CD14-positive monocyte (primary cell): ENCODE results near the gene TARS3. TPM values are rescaled to one million over a fixed set of nuclear protein-coding genes. Genes with fewer than 3 reads are reported as not detected.

ENCODE experiments used
- DNase-seq, 3 donors: peaks; one replicate each; pipeline ENCODE4 v3.0.0-alpha.2; 2011 to 2022
- H2AFZ ChIP-seq: 2 replicates; pipeline ENCODE4 v1.6.0; 2012; ENCODE audit warnings: mild to moderate bottlenecking, low read depth, low read length, inconsistent platforms; ENCODE audit not compliant: insufficient read depth, poor library complexity, severe bottlenecking
- H3K27ac ChIP-seq, 2 donors: 1 replicate in 1 of 2; 2 replicates in 1 of 2; pipeline ENCODE4 v1.5.1; 2012 to 2013; ENCODE audit warnings: low read length in 2 of 2, control low read depth in 1 of 2, inconsistent platforms in 1 of 2, low read depth in 1 of 2, mild to moderate bottlenecking in 1 of 2
- H3K27me3 ChIP-seq, 2 donors: one replicate each; pipeline versions ENCODE4 v1.6.0 to v1.6.1; 2011 to 2013; ENCODE audit warnings: low read length in 2 of 2; ENCODE audit not compliant: control insufficient read depth in 2 of 2, insufficient read depth in 2 of 2
- H3K36me3 ChIP-seq, 2 donors: replicated peaks in 1 of 2; 1 replicate in 1 of 2; 2 replicates in 1 of 2; pipeline versions ENCODE4 v1.5.1 to v1.6.1; 2012 to 2013; ENCODE audit warnings: low read length in 2 of 2, control low read depth in 1 of 2, inconsistent platforms in 1 of 2, mild to moderate bottlenecking in 1 of 2; ENCODE audit not compliant: insufficient read depth in 2 of 2, control insufficient read depth in 1 of 2
- H3K4me1 ChIP-seq, 2 donors: 1 replicate in 1 of 2; 2 replicates in 1 of 2; pipeline versions ENCODE4 v1.5.1 to v1.6.1; 2012 to 2013; ENCODE audit warnings: low read length in 2 of 2, control low read depth in 1 of 2, inconsistent platforms in 1 of 2, mild to moderate bottlenecking in 1 of 2, moderate library complexity in 1 of 2; ENCODE audit not compliant: insufficient read depth in 2 of 2, control insufficient read depth in 1 of 2
- H3K4me2 ChIP-seq: replicated peaks from 2 replicates; pipeline ENCODE3; 2012; ENCODE audit warnings: low read length, moderate library complexity, mild to moderate bottlenecking; ENCODE audit not compliant: poor library complexity, severe bottlenecking; ENCODE audit errors: extremely low read depth
- H3K4me3 ChIP-seq, 3 experiments: fragments of 200-600 bp in 1 of 3; sonication (generic) in 1 of 3; replicated peaks in 1 of 3; 1 replicate in 2 of 3; 2 replicates in 1 of 3; pipeline ENCODE4 v1.5.1; 2011 to 2013; ENCODE audit warnings: low read length in 3 of 3, mild to moderate bottlenecking in 3 of 3, control low read depth in 2 of 3, low read depth in 2 of 3, inconsistent platforms in 1 of 3, moderate library complexity in 1 of 3
- H3K79me2 ChIP-seq: 2 replicates; pipeline ENCODE4 v1.6.0; 2012; ENCODE audit warnings: mild to moderate bottlenecking, control low read depth, inconsistent platforms, low read length, moderate library complexity; ENCODE audit not compliant: insufficient read depth
- H3K9ac ChIP-seq: 2 replicates; pipeline ENCODE4 v1.6.0; 2017; ENCODE audit warnings: low read length, mild to moderate bottlenecking; ENCODE audit not compliant: insufficient read depth, poor library complexity, severe bottlenecking
- H3K9me3 ChIP-seq, 2 donors: replicated peaks in 1 of 2; 1 replicate in 1 of 2; 2 replicates in 1 of 2; pipeline versions ENCODE4 v1.5.1 to v1.6.1; 2012 to 2013; ENCODE audit warnings: low read length in 2 of 2, control low read depth in 1 of 2; ENCODE audit not compliant: control insufficient read depth in 1 of 2, insufficient read depth in 1 of 2
- H4K20me1 ChIP-seq: 2 replicates; pipeline ENCODE4 v1.6.0; 2012; ENCODE audit warnings: mild to moderate bottlenecking, low read length, control low read depth, moderate library complexity; ENCODE audit not compliant: insufficient read depth
- H3K27ac Mint-ChIP-seq, 7 donors: one replicate each; pipeline ENCODE4 v1.8.0; 2020; ENCODE audit warnings: mild to moderate bottlenecking in 7 of 7, mixed read lengths in 7 of 7, moderate library complexity in 6 of 7, inconsistent platforms in 2 of 7
- H3K27me3 Mint-ChIP-seq, 3 donors: one replicate each; pipeline ENCODE4 v1.8.0; 2021 to 2022; ENCODE audit warnings: low read depth in 3 of 3, mild to moderate bottlenecking in 3 of 3, mixed read lengths in 3 of 3, moderate library complexity in 3 of 3, inconsistent platforms in 1 of 3
- H3K36me3 Mint-ChIP-seq, 2 donors: one replicate each; pipeline ENCODE4 v1.8.0; 2020; ENCODE audit warnings: mixed read lengths in 2 of 2, inconsistent platforms in 1 of 2, mild to moderate bottlenecking in 1 of 2
- H3K4me1 Mint-ChIP-seq: one replicate; pipeline ENCODE4 v1.8.0; 2020; ENCODE audit warnings: mild to moderate bottlenecking, mixed read lengths
- H3K4me3 Mint-ChIP-seq, 2 donors: one replicate each; pipeline ENCODE4 v1.8.0; 2020; ENCODE audit warnings: mild to moderate bottlenecking in 2 of 2, mixed read lengths in 2 of 2, moderate library complexity in 1 of 2
- H3K9me3 Mint-ChIP-seq, 7 donors: one replicate each; pipeline ENCODE4 v1.8.0; 2020 to 2022; ENCODE audit warnings: mixed read lengths in 7 of 7, mild to moderate bottlenecking in 6 of 7, moderate library complexity in 6 of 7, inconsistent platforms in 2 of 7
- WGBS: methylation state at CpG from one replicate; pipeline ENCODE4 v1.1.5; 2013; ENCODE audit warnings: missing lambda C conversion rate; ENCODE audit not compliant: insufficient coverage; 5-methylcytosine and 5-hydroxymethylcytosine counted together
- intact Hi-C, 2 donors: fragments of 100-400 bp; cut with micrococcal nuclease; formaldehyde crosslinking; loops; one replicate each; pipeline versions ENCODE4 v1.15.0 to v1.15.1; 2023
- polyA plus RNA-seq, 3 donors: library from polyadenylated mRNA; depleted of rRNA in 1 of 3; unstranded in 2 of 3; stranded (reverse) in 1 of 3; fragments of 300-500 nt in 2 of 3; fragments of >200 nt in 1 of 3; fragmentation: Illumina TruSeq in 2 of 3; gene quantifications; 1 replicate in 2 of 3; 2 replicates in 1 of 3; pipeline ENCODE4 v1.2.3, GENCODE V29; 2012 to 2021
- TF ChIP-seq, protein P1 (sequence below): fragments of 200-600 bp; IDR thresholded peaks from one replicate; pipeline ENCODE4 v1.8.0; 2022; ENCODE audit warnings: antibody characterized with exemption, mild to moderate bottlenecking

Gene TARS3
- polyA plus RNA-seq, 3 donors = 1.3 to 2.4 (median 1.8) TPM

GRCh38 chr15:101625980-101626379 lies 98.3 kb downstream of the TARS3 start:
- intact Hi-C loops = no loop called here
- TF ChIP-seq, protein P1, sequence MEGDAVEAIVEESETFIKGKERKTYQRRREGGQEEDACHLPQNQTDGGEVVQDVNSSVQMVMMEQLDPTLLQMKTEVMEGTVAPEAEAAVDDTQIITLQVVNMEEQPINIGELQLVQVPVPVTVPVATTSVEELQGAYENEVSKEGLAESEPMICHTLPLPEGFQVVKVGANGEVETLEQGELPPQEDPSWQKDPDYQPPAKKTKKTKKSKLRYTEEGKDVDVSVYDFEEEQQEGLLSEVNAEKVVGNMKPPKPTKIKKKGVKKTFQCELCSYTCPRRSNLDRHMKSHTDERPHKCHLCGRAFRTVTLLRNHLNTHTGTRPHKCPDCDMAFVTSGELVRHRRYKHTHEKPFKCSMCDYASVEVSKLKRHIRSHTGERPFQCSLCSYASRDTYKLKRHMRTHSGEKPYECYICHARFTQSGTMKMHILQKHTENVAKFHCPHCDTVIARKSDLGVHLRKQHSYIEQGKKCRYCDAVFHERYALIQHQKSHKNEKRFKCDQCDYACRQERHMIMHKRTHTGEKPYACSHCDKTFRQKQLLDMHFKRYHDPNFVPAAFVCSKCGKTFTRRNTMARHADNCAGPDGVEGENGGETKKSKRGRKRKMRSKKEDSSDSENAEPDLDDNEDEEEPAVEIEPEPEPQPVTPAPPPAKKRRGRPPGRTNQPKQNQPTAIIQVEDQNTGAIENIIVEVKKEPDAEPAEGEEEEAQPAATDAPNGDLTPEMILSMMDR = no peak
- Histone ChIP-seq H3K9me3 (peaks cover 25 to 40% of the 10 kb centered on the region in 2 donors), H4K20me1 (no peaks in the 10 kb centered on the region), H3K27ac (peak overlapping the region in 1 of 2 donors; percentile 77), H3K79me2 (no peaks in the 10 kb centered on the region), H3K9ac (no peak overlapping the region), H3K27me3 (no peaks in the 10 kb centered on the region), H3K4me1 (peaks cover 0 to 11% of the 10 kb centered on the region in 2 donors), H3K4me2 (no peak overlapping the region), H3K4me3 (no peak overlapping the region), H3K36me3 (no peaks in the 10 kb centered on the region), H2AFZ (no peak overlapping the region)
- peaks cover 12 to 23% of the 10 kb centered on the region in 2 donors for H3K36me3 Mint-ChIP-seq
- peak overlapping the region in 4 of 7 donors; percentile 79 to 93 (median 92) for H3K27ac Mint-ChIP-seq
- H3K4me1 Mint-ChIP-seq = peaks cover 13% of the 10 kb centered on the region
- WGBS = no CpG with 5 or more reads among the region's 1 CpG
- peak; percentile 24 to 40 (median 33) for DNase-seq
- H3K4me3 Mint-ChIP-seq = no peak overlapping the region
- H3K9me3 Mint-ChIP-seq = peaks cover 27 to 53% (median 47%) of the 10 kb centered on the region in 7 donors
- H3K27me3 Mint-ChIP-seq = peaks cover 0 to 3% (median 2%) of the 10 kb centered on the region in 3 donors

- DNase-seq = peak; percentile 77 to 89 (median 84)
- Histone ChIP-seq H4K20me1 (no peaks in the 10 kb centered on the region), H2AFZ (no peak overlapping the region), H3K27ac (peak overlapping the region; percentile 59 to 77), H3K9me3 (peaks cover 25 to 40% of the 10 kb centered on the region in 2 donors), H3K4me2 (no peak overlapping the region), H3K27me3 (no peaks in the 10 kb centered on the region), H3K36me3 (no peaks in the 10 kb centered on the region), H3K9ac (no peak overlapping the region), H3K79me2 (no peaks in the 10 kb centered on the region), H3K4me1 (peaks cover 0 to 11% of the 10 kb centered on the region in 2 donors), H3K4me3 (peak overlapping the region in 1 of 3 experiments; percentile 4)
- TF ChIP-seq, protein P1 = no peak
- H3K27ac Mint-ChIP-seq = peak overlapping the region; percentile 59 to 93 (median 85)
- peaks cover 12 to 23% of the 10 kb centered on the region in 2 donors for H3K36me3 Mint-ChIP-seq
- H3K4me1 Mint-ChIP-seq = peaks cover 13% of the 10 kb centered on the region
- H3K9me3 Mint-ChIP-seq = peaks cover 27 to 53% (median 47%) of the 10 kb centered on the region in 7 donors
- intact Hi-C loops = no loop called here
- WGBS = no CpG with 5 or more reads among the region's 1 CpG
- H3K27me3 Mint-ChIP-seq = peaks cover 0 to 4% (median 3%) of the 10 kb centered on the region in 3 donors
- no peak overlapping the region for H3K4me3 Mint-ChIP-seq
These were observed 99.1 kb downstream of the TARS3 start for GRCh38 chr15:101625184-101625583.
